Right lobe of liver (tissue), 6 donors: ENCODE data around the gene NRCAM. TPM values are rescaled to one million over a fixed set of nuclear protein-coding genes. Genes with fewer than 3 reads are reported as not detected.

ENCODE experiments used
- ATAC-seq, 4 donors: fragments of 200-7000 bp; cut with Tn5 transposase; one replicate each; pipeline ENCODE4 v1.9.1; 2020; ENCODE audit warnings: mild to moderate bottlenecking in 4 of 4, moderate library complexity in 4 of 4
- DNase-seq, 3 donors: peaks; one replicate each; pipeline ENCODE4 v3.0.0-alpha.2; 2020
- H3K27ac ChIP-seq, 3 donors: fragments of 200-600 bp; one replicate each; pipeline ENCODE4 v1.8.0; 2022
- H3K27me3 ChIP-seq, 2 donors: fragments of 200-600 bp; one replicate each; pipeline ENCODE4 v1.8.0; 2022
- H3K36me3 ChIP-seq, 4 donors: fragments of 200-600 bp; sonication (generic) in 1 of 4; one replicate each; pipeline versions ENCODE4 v1.5.1 to v1.8.0; 2017 to 2022; ENCODE audit warnings: control low read depth in 1 of 4
- H3K4me1 ChIP-seq, 4 donors: fragments of 200-600 bp; sonication (generic) in 1 of 4; one replicate each; pipeline versions ENCODE4 v1.5.1 to v1.8.0; 2017 to 2022; ENCODE audit warnings: control low read depth in 1 of 4
- H3K4me3 ChIP-seq, 3 donors: fragments of 200-600 bp; one replicate each; pipeline ENCODE4 v1.8.0; 2022
- H3K9me3 ChIP-seq, 4 donors: fragments of 200-600 bp; sonication (generic) in 1 of 4; one replicate each; pipeline versions ENCODE4 v1.5.1 to v1.8.0; 2017 to 2022; ENCODE audit warnings: control low read depth in 1 of 4
- POLR2A ChIP-seq: fragments of 450-650 bp; IDR thresholded peaks from one replicate; pipeline ENCODE4 v1.6.1; 2017; ENCODE audit warnings: antibody characterized with exemption, mild to moderate bottlenecking
- WGBS: methylation state at CpG from one replicate; pipeline ENCODE4 v1.1.6; 2018; ENCODE audit warnings: low coverage, low lambda C conversion rate; ENCODE audit not compliant: insufficient coverage; ENCODE audit errors: missing lambda C conversion rate; 5-methylcytosine and 5-hydroxymethylcytosine counted together
- intact Hi-C, 2 donors: fragments of 100-400 bp; cut with DNase I; formaldehyde crosslinking; loops; one replicate each; pipeline versions ENCODE4 v1.11.2 to v1.14.1; 2022
- total RNA-seq, 6 experiments: library from RNA; depleted of rRNA in 2 of 6; stranded (reverse); fragments of >200 nt in 2 of 6; fragmentation: NEBNext Ultra II Directional in 3 of 6; extraction: Animal tissue kit (Norgen Biotek cat#: 25700) in 3 of 6; gene quantifications; one replicate each; pipeline versions ENCODE4 v1.1.0 to v1.2.4, GENCODE V29; 2016 to 2023
- TF ChIP-seq, protein P1 (sequence below), 4 donors: fragments of 200-600 bp in 3 of 4; fragments of 450-650 bp in 1 of 4; IDR thresholded peaks; one replicate each; pipeline versions ENCODE4 v1.5.1 to v1.8.0; 2016 to 2022; ENCODE audit warnings: antibody characterized with exemption in 4 of 4, mild to moderate bottlenecking in 2 of 4
- donor health status: DM: no; HTN: yes; CAD: no.
- donor health status: DM: no; HTN: no; CAD: no.
- donor health status: DM: no; HTN: no; CAD: no.
- donor health status: DM: no; HTN: yes; CAD: no.
- donor health status: DM: no; HTN: yes; CAD: no.

NRCAM gene
- total RNA-seq, 6 experiments from 2014 or later: 0.16 to 1.9 (median 0.27) TPM

- Histone ChIP-seq H3K27me3 (no peaks in the 10 kb centered on the region), H3K9me3 (no peaks in the 10 kb centered on the region), H3K27ac (peak overlapping the region in 1 of 3 donors; percentile 13), H3K36me3 (no peaks in the 10 kb centered on the region), H3K4me3 (no peak overlapping the region), H3K4me1 (no peaks in the 10 kb centered on the region)
- DNase-seq (no peak), ATAC-seq (peak in 2 of 4 donors; percentile 33 to 53)
- intact Hi-C loops: no loop called here
- TF ChIP-seq POLR2A: no peak
- TF ChIP-seq, protein P1, sequence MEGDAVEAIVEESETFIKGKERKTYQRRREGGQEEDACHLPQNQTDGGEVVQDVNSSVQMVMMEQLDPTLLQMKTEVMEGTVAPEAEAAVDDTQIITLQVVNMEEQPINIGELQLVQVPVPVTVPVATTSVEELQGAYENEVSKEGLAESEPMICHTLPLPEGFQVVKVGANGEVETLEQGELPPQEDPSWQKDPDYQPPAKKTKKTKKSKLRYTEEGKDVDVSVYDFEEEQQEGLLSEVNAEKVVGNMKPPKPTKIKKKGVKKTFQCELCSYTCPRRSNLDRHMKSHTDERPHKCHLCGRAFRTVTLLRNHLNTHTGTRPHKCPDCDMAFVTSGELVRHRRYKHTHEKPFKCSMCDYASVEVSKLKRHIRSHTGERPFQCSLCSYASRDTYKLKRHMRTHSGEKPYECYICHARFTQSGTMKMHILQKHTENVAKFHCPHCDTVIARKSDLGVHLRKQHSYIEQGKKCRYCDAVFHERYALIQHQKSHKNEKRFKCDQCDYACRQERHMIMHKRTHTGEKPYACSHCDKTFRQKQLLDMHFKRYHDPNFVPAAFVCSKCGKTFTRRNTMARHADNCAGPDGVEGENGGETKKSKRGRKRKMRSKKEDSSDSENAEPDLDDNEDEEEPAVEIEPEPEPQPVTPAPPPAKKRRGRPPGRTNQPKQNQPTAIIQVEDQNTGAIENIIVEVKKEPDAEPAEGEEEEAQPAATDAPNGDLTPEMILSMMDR (IDR thresholded peaks at IDR 0.05): no peak
- 87% methylated on average over 3 of the region's 3 CpGs for WGBS
Measured at GRCh38 chr7:108311446-108312168, 144.6 kb downstream of the NRCAM start.

DNA sequence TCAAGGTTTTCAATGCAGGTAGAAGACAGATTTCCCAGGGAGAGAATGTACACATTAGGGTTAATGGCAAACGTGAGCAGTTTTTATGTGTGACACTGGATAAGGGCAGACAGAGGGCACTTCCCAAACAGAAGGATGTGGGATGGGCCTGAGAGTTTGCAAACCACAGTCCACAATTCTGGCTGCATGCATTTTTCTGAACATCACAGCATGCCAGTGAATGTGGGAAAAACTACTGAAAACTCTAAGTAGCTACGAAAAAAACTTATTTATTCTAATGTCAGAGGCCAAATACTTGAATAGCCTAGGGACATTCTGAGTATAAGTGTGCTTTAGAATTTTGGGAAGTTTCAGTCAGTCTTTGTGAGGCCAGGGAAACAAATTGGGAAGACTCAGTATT, 145.9 kb downstream of the NRCAM start:
- ATAC-seq: peak in 2 of 4 donors; percentile 24 to 48
- intact Hi-C loops: no loop called here

GRCh38 chr7:108308903-108309302, 147.3 kb downstream of the NRCAM start:
- DNase-seq (no peak), ATAC-seq (peak in 2 of 4 donors; percentile 31 to 68)
- intact Hi-C loops: no loop called here
- Histone ChIP-seq H3K36me3 (no peaks in the 10 kb centered on the region), H3K4me3 (no peak overlapping the region), H3K27ac (no peak overlapping the region), H3K9me3 (no peaks in the 10 kb centered on the region), H3K4me1 (no peaks in the 10 kb centered on the region), H3K27me3 (no peaks in the 10 kb centered on the region)
- TF ChIP-seq, protein P1 (IDR thresholded peaks at IDR 0.05): no peak
- TF ChIP-seq POLR2A: no peak
- 30% methylated on average over 1 of the region's 2 CpGs for WGBS

More for the DNA sequence above, 145.9 kb downstream of the NRCAM start:
- Histone ChIP-seq H3K4me3 (no peak overlapping the region), H3K27ac (no peak overlapping the region), H3K4me1 (no peaks in the 10 kb centered on the region), H3K36me3 (no peaks in the 10 kb centered on the region), H3K9me3 (no peaks in the 10 kb centered on the region), H3K27me3 (no peaks in the 10 kb centered on the region)
- WGBS: 11% methylated on average over 2 of the region's 2 CpGs
- TF ChIP-seq, protein P1 (IDR thresholded peaks at IDR 0.05): no peak
- no peak for TF ChIP-seq POLR2A
- no peak for DNase-seq

DNA sequence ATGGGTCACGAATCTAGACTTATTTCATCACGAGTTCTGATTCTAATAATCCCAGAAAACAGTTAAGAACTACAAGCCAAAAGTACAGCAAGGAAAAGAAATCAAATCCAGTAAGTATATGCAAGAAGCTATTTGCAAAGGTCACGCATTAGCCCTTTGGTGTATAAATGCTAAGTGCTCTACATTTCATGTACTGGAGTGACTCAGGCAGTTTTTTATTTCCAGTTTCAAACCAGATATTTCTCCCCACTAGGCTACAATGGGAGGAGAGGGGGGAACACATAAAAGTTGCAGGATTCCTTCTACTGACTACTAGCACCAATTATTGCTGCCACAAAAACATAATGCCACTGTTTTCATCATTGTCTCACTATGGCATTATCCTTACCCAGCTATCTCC, 148.0 kb downstream of the NRCAM start:
- H3K4me1 ChIP-seq: no peaks in the 10 kb centered on the region
- 76% methylated on average over 3 of the region's 3 CpGs for WGBS
- H3K27me3 ChIP-seq: no peaks in the 10 kb centered on the region
- no peak overlapping the region for H3K4me3 ChIP-seq
- H3K27ac ChIP-seq: no peak overlapping the region
- no peaks in the 10 kb centered on the region for H3K9me3 ChIP-seq
- DNase-seq (no peak), ATAC-seq (no peak)
- TF ChIP-seq, protein P1 (IDR thresholded peaks at IDR 0.05): no peak
- TF ChIP-seq POLR2A: no peak
- intact Hi-C loops: no loop called here
- no peaks in the 10 kb centered on the region for H3K36me3 ChIP-seq
